Panc1 (cell line): ENCODE results near the gene SLC25A30.

Experiments used
- POLR2AphosphoS5 ChIP-seq: IDR thresholded peaks from 2 replicates; pipeline ENCODE4 v1.6.1; 2012; ENCODE audit warnings: mild to moderate bottlenecking, low read depth, low read length, moderate library complexity
- TCF7L2 ChIP-seq: IDR thresholded peaks from 2 replicates; pipeline ENCODE4 v1.6.1; 2011; ENCODE audit warnings: mild to moderate bottlenecking, low read depth, low read length, inconsistent platforms
- TF ChIP-seq, protein P1 (sequence below): fragments of 450-650 bp; IDR thresholded peaks from 2 replicates; pipeline ENCODE4 v1.5.1; 2017; ENCODE audit warnings: mild to moderate bottlenecking

GRCh38 chr13:45370922-45371406, 47.2 kb downstream of the SLC25A30 start:
- TF ChIP-seq, protein P1, sequence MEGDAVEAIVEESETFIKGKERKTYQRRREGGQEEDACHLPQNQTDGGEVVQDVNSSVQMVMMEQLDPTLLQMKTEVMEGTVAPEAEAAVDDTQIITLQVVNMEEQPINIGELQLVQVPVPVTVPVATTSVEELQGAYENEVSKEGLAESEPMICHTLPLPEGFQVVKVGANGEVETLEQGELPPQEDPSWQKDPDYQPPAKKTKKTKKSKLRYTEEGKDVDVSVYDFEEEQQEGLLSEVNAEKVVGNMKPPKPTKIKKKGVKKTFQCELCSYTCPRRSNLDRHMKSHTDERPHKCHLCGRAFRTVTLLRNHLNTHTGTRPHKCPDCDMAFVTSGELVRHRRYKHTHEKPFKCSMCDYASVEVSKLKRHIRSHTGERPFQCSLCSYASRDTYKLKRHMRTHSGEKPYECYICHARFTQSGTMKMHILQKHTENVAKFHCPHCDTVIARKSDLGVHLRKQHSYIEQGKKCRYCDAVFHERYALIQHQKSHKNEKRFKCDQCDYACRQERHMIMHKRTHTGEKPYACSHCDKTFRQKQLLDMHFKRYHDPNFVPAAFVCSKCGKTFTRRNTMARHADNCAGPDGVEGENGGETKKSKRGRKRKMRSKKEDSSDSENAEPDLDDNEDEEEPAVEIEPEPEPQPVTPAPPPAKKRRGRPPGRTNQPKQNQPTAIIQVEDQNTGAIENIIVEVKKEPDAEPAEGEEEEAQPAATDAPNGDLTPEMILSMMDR, result peak; percentile 95
- TF ChIP-seq POLR2AphosphoS5 (no peak), TCF7L2 (no peak)
